Measurements from ENCODE around the gene CAPN12. TPM values are rescaled to one million over a fixed set of nuclear protein-coding genes. Genes with fewer than 3 reads are reported as not detected.

CAPN12 gene
- total and polyA plus RNA-seq, 2 experiments from 2014 or later, result 0.11 to 0.21 TPM

DNA sequence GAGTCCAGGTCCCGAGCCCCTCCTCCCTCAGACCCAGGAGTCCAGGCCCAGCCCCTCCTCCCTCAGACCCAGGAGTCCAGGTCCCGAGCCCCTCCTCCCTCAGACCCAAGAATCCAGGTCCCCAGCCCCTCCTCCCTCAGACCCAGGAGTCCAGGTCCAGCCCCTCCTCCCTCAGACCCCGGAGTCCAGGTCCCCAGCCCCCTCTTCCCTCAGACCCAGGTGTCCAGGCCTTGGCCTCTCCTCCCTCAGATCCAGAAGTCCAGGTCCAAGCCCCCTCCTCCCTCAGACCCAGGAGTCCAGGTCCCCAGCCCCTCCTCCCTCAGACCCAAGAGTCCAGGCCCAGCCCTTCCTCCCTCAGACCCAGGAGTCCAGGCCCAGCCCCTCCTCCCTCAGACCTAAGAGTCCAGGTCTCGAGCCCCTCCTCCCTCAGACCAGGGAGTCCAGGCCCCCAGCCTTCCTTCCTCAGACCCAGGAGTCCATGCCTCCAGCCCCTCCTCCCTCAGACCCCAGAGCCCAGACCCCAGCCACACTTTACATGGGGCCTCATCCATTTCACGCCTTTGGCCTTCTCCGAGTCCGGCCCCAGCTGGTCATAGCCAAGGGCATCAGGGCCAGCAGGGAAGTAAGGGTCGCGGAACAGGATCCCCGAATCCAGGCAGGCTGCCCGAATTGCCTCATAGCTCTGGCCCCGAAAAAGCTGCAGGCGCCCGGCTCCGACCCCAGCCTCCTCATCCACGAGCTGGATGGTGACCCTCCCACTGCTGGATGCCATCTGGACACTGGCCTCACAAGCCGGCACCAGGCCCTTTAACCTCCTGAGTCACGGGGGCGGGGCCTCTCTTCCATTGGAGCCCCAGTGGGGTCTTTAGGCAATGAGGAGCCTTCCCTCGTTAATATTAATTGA lies 628 bp downstream of the CAPN12 start:
- DNase-seq, result no peak

DNA sequence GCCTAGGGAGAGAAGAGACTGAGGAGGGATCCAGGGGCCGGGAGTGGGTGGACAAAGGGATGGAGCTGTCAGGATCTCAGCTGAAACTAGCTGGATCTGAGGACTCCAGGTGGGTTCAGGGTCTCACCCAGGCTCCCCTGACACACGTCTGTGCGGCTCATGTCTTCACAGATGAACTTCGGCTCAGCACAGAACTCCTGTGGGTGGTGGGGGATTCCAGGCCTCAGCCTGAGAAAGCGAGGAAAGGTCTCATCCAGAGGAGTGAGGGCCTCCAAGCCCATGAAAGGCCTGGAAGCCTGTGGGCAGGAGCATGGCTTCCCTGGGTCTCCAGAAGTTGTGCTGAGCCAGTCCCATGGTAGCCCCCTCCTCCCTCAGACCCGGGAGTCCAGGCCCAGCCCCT lies 1.4 kb downstream of the CAPN12 start:
- H3K27me3 ChIP-seq (replicated peaks; ENCODE audit: insufficient read depth), result no peaks in the 10 kb centered on the region
- no peaks in the 10 kb centered on the region for H3K9me2 ChIP-seq (ENCODE audit: insufficient read depth)
- no peak overlapping the region for H3K4me2 ChIP-seq (ENCODE audit: unreplicated experiment)
- no peaks in the 10 kb centered on the region for H3K4me1 ChIP-seq (ENCODE audit: insufficient read depth)
- WGBS, 2 experiments (ENCODE audit: low coverage in 1 of 2, low lambda C conversion rate in 2 of 2, missing lambda C conversion rate in 2 of 2), result 87 to 91% methylated on average over 5 to 6 of the region's 6 CpGs
- no peak overlapping the region for H3K9ac ChIP-seq
- in situ Hi-C loops (cut with MboI), result no loop called here
- no peak for DNase-seq
- no peaks in the 10 kb centered on the region for H3K9me3 ChIP-seq (ENCODE audit: low read depth)
- H4K20me1 ChIP-seq (ENCODE audit: insufficient read depth), result no peaks in the 10 kb centered on the region
- H3K79me2 ChIP-seq (ENCODE audit: insufficient read depth), result no peaks in the 10 kb centered on the region
- no peak overlapping the region for H3K4me3 ChIP-seq
- TF ChIP-seq EZH2 (IDR thresholded peaks at IDR 0.05; ENCODE audit: insufficient read depth, poor library complexity, severe bottlenecking) (no peak), EZH2phosphoT487 (IDR thresholded peaks at IDR 0.05; ENCODE audit: insufficient read depth, low read depth) (no peak)
- no peak overlapping the region for H2AFZ ChIP-seq
- no peaks in the 10 kb centered on the region for H3F3A ChIP-seq (ENCODE audit: insufficient read depth)
- H3K36me3 ChIP-seq (ENCODE audit: low read depth), result no peaks in the 10 kb centered on the region
- H3K27ac ChIP-seq, result no peak overlapping the region

More for the DNA sequence above, 628 bp downstream of the CAPN12 start:
- Histone ChIP-seq H3K4me3 (no peak overlapping the region), H3K4me1 (ENCODE audit: insufficient read depth) (no peaks in the 10 kb centered on the region), H3K36me3 (ENCODE audit: low read depth) (no peaks in the 10 kb centered on the region), H4K20me1 (ENCODE audit: insufficient read depth) (no peaks in the 10 kb centered on the region), H3K27me3 (replicated peaks; ENCODE audit: insufficient read depth) (no peaks in the 10 kb centered on the region), H3K9me2 (ENCODE audit: insufficient read depth) (no peaks in the 10 kb centered on the region), H3F3A (ENCODE audit: insufficient read depth) (no peaks in the 10 kb centered on the region), H3K27ac (no peak overlapping the region), H3K79me2 (ENCODE audit: insufficient read depth) (no peaks in the 10 kb centered on the region), H2AFZ (no peak overlapping the region), H3K9ac (no peak overlapping the region), H3K4me2 (ENCODE audit: unreplicated experiment) (no peak overlapping the region), H3K9me3 (ENCODE audit: low read depth) (no peaks in the 10 kb centered on the region)
- WGBS, 2 experiments (ENCODE audit: low coverage in 1 of 2, low lambda C conversion rate in 2 of 2, missing lambda C conversion rate in 2 of 2), result 46 to 48% methylated on average over 17 to 20 of the region's 20 CpGs
- in situ Hi-C loops (cut with MboI), result no loop called here
- no peak for TF ChIP-seq EZH2phosphoT487 (IDR thresholded peaks at IDR 0.05; ENCODE audit: insufficient read depth, low read depth)
- no peak for TF ChIP-seq EZH2 (IDR thresholded peaks at IDR 0.05; ENCODE audit: insufficient read depth, poor library complexity, severe bottlenecking)

DNA sequence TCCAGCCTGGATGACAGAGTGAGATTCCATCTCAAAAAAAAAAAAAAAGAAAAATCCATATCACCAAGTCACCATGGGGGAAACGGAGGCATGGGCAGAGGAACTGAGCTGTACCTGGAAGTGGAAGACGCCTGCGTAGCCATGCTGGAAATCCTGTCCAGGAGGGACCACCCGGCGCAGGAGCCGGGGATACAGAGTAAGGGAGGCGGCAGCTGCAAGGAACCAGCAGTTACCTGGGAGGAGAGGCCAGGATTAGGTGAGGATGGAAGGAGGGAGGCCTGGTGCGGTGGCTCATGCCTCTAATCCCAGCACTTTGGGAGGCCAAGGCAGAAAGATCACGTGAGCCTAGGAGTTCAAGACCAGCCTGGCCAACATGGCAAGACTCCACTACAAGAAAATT lies 2.0 kb downstream of the CAPN12 start:
- 91 to 93% methylated on average over 9 of the region's 9 CpGs for WGBS, 2 experiments (ENCODE audit: low coverage in 1 of 2, low lambda C conversion rate in 2 of 2, missing lambda C conversion rate in 2 of 2)
- Histone ChIP-seq H4K20me1 (ENCODE audit: insufficient read depth) (no peaks in the 10 kb centered on the region), H3K27me3 (replicated peaks; ENCODE audit: insufficient read depth) (no peaks in the 10 kb centered on the region), H3K9me2 (ENCODE audit: insufficient read depth) (no peaks in the 10 kb centered on the region), H2AFZ (no peak overlapping the region), H3K9ac (no peak overlapping the region), H3K4me3 (no peak overlapping the region), H3K4me2 (ENCODE audit: unreplicated experiment) (no peak overlapping the region), H3K4me1 (ENCODE audit: insufficient read depth) (no peaks in the 10 kb centered on the region), H3K9me3 (ENCODE audit: low read depth) (no peaks in the 10 kb centered on the region), H3F3A (ENCODE audit: insufficient read depth) (no peaks in the 10 kb centered on the region), H3K36me3 (ENCODE audit: low read depth) (no peaks in the 10 kb centered on the region), H3K79me2 (ENCODE audit: insufficient read depth) (no peaks in the 10 kb centered on the region), H3K27ac (no peak overlapping the region)
- TF ChIP-seq EZH2phosphoT487 (IDR thresholded peaks at IDR 0.05; ENCODE audit: insufficient read depth, low read depth) (no peak), EZH2 (IDR thresholded peaks at IDR 0.05; ENCODE audit: insufficient read depth, poor library complexity, severe bottlenecking) (no peak)
- in situ Hi-C loops (cut with MboI), result no loop called here
- DNase-seq, result no peak

DNA sequence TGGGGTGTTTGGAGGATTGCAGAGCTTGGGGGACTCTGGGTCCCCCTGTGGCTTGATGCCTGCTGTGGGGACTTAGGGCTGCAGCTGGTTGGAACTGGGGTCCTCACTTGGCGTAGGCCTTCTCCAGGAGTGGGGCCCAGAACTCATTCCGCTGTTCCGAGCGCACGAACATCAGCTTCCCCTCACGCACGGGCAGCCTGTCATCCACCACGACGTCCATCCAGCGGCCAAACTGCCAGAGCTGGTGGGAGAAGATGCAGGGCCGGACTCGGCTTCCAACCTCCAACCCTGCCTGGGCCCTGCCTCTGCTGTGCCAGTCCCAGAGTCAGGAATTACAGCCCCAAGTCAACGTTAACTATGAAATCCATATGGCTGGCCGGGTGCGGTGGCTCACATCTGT lies 2.6 kb downstream of the CAPN12 start:
- 91 to 92% methylated on average over 15 of the region's 15 CpGs for WGBS, 2 experiments (ENCODE audit: low coverage in 1 of 2, low lambda C conversion rate in 2 of 2, missing lambda C conversion rate in 2 of 2)
- no peak overlapping the region for H2AFZ ChIP-seq
- in situ Hi-C loops (cut with MboI), result no loop called here

More for the DNA sequence above, 2.6 kb downstream of the CAPN12 start:
- H3K9me3 ChIP-seq (ENCODE audit: low read depth), result no peaks in the 10 kb centered on the region
- H3F3A ChIP-seq (ENCODE audit: insufficient read depth), result no peaks in the 10 kb centered on the region
- H3K4me3 ChIP-seq, result no peak overlapping the region
- H3K9ac ChIP-seq, result no peak overlapping the region
- no peak for DNase-seq
- H4K20me1 ChIP-seq (ENCODE audit: insufficient read depth), result no peaks in the 10 kb centered on the region
- TF ChIP-seq EZH2 (IDR thresholded peaks at IDR 0.05; ENCODE audit: insufficient read depth, poor library complexity, severe bottlenecking), result no peak
- no peak for TF ChIP-seq EZH2phosphoT487 (IDR thresholded peaks at IDR 0.05; ENCODE audit: insufficient read depth, low read depth)
- H3K27me3 ChIP-seq (replicated peaks; ENCODE audit: insufficient read depth), result no peaks in the 10 kb centered on the region
- no peak overlapping the region for H3K27ac ChIP-seq
- H3K79me2 ChIP-seq (ENCODE audit: insufficient read depth), result no peaks in the 10 kb centered on the region
- no peak overlapping the region for H3K4me2 ChIP-seq (ENCODE audit: unreplicated experiment)
- H3K4me1 ChIP-seq (ENCODE audit: insufficient read depth), result no peaks in the 10 kb centered on the region
- H3K9me2 ChIP-seq (ENCODE audit: insufficient read depth), result no peaks in the 10 kb centered on the region
- no peaks in the 10 kb centered on the region for H3K36me3 ChIP-seq (ENCODE audit: low read depth)

Measured in GM23248 (cell line).